Measurements from ENCODE around the gene NOL4L. TPM values are rescaled to one million over a fixed set of nuclear protein-coding genes. Genes with fewer than 3 reads are reported as not detected.

Gene NOL4L
- polyA plus RNA-seq, 5 donors: 31.0 to 41.4 (median 39.2) TPM

DNA sequence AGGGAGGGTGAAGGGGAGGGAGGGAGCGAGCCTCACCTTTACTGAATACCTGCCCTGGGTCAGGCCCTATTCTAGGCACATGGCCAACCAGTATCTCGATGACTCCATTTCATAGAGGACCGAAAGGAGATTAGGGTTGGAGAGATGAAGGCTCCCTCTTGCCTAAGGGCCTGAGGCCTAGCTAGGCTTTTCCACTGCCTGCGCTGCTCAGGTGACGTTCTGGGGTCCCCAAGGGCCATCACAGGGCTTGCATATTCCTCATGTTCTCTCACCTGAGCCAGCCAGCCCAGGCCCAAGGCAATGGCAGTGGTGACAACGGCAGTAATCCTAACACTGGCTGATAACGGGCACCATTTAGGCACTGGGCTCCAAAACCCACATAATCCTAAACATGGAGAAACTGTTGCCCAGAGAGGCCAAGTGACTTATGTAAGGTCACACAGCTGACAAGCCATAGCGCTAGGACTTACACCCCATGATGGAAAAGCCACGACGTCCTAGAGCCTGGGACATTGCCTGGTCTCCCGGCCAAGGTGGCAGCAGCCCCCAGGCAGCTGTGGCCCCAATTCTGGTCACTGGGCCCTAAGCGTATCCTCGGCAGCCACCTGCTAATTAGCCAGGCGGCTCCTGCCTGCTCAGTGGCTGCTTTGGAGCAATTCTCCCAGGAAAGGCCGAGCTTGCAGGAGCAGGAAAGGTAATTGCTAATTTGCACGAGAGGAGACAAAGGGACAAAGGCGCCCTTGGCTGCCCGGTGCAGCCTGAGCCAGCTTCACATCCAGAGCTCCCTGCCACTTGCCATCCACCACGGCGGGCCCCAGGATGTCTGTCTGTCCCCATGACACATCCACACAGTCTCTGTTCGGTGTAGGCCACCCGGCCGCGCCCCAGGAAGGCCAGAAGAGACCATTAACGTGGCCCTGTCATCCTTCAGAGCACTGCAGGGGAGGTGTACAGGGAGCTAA, 21.5 kb downstream of the NOL4L start:
- DNase-seq: no peak

DNA sequence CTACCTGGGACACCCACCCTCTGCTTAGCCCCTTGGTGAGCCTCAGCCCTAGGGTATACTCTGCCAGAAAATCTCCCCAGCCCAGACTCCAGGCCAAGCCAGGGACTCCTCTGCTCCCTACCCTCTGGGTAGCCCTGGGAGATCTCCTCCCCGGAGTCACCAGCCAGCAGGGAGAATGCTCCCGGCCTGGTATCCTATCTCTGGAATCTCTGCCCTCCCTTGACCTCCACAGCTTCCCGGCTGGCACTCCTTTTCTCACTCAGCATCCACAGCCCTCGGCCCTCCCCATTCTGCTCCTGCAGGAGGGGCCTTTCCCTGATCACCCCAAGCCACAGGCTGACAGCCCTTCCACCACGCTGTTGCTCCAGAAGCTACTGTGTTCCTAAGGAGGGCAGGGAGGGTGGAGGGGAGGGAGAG, 22.6 kb downstream of the NOL4L start:
- no peak for DNase-seq

DNA sequence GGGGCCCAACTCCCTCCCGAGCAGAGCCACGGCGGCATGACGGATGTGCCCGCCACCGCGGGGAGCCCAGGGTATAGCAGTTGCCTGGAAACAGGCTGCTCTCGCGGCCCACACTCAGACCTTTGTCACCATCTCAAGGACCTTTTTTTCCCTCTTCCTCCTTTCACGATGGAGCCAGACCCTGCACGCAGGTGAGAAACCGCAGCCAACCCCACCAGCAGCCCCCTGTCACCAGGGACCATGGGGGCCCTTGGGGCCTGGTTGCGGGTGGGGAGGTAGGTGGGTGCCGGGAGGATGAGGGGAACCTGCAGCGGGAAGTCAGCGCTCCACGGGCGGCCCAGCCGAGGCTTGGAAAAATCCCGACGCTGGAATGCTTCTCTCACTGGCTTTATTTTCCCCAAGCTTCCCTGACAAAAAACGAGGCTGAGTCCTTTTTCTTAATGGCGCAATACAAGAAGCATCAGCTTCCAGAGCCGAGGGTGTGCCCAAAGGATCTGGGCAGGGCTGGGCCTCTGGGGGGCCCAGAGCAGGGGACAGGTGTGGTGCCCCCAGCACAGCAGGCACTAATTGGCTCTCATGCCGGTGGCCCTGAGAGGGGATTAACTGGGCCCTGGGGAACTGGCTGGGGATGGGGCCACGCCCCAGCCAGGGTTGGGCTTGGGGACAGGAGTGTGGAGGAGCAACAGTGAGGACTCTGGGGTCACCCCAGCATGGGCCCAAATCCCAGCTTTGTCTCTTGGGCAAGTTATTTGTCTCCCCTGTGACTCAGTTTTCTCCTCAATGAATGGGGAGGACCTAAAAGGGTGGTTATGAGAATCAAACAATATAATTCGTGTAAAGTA, 23.9 kb downstream of the NOL4L start:
- no peak for DNase-seq

DNA sequence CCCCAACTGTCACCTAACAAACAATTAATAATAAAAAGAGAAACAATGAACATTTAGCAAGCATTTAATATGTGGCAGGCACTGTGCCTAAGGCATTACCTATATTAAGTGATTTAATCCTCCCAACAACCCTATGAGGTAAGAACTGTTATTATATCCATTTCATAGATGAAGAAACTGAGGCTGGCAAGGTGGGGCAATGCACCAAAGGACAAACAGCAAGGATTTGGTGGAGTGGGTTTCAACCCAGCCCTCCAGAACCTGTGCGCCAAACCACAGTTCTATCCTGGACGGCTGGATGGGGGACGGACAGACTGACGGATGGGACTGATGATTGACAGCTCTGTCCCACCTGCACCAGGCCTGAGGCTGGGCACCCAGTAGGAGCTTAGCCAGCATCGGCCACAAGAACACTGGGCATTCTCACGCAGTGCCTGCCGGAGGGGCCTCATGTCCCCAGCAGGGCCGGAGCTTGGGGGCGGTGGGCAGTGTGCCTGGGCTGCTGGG, 24.6 kb downstream of the NOL4L start:
- no peak for DNase-seq

DNA sequence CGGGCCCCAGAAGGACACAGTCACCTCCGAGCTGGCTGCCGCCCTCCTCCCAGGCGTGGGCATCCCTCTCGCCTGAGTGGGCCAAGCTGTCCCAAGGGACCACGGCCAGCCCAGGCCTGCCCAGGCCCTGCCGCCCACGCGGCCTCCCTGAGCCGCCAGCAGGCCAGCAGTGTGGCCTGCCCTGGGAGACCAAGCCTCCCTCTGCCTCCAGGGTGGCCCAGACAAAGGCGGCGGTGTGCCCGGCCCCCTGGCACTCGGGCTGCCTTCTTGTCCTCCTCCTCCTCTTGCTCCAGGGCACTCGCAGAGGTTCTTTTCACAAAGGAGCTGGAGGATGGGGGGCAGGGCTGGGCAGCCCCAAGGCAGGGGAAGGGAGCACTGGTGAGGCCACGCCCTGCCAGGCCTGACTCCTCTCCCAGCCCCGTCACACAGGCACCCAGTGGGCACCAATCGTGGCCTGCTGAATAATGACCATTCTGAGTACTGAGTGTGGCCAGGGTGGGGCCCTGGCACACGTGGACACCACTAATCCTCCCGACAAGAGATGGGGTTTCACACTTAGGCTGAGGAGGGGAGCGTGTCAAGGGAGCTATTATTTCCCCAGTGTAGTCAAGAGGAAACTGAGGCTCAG, 25.3 kb downstream of the NOL4L start:
- DNase-seq: no peak

DNA sequence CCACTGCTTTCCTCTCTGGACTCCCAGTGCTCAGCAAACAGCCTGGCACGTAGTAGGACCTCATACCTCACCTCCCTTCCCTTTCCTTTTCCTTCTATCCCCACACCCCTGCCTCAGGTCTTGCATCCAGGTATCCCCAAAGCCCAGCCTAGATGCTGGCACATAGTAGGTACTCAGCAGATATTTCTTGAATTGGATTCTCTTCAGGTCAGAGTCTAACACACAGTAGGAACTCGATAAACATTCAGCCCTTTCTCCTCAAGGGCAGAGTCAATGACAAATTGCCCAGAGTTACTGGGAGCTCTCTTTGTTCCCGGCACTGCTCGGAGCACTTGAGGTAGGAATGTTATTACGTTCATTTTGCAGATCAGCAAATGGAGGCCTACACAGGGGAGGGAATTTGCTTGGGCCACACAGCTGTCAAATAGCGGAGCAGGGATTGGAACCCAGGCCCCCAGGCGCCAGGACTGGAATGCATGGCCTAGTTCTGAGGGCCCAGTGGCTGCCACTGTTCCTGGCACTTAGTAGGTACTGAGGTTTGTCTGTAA, 25.9 kb downstream of the NOL4L start:
- no peak for DNase-seq

DNA sequence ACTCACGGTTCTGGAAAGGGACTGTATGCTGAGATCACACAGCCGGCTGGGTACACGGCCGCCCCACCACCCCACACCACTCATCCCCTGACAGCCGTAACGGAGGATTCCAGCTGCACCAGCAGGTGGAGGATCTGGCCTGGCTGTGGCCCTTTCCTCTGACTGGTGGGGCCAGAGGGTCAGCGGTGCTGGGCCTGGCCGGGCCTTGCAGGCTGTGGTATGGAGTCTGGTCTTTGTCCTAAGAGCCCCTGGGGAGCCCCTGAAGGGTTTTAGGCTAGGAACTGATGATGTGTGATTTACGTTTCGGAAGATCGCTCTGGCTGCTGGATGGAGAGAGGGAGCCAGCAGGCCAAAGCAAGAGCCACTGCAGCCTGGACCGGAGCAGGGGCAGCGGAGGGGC, 26.6 kb downstream of the NOL4L start:
- no peak for DNase-seq

DNA sequence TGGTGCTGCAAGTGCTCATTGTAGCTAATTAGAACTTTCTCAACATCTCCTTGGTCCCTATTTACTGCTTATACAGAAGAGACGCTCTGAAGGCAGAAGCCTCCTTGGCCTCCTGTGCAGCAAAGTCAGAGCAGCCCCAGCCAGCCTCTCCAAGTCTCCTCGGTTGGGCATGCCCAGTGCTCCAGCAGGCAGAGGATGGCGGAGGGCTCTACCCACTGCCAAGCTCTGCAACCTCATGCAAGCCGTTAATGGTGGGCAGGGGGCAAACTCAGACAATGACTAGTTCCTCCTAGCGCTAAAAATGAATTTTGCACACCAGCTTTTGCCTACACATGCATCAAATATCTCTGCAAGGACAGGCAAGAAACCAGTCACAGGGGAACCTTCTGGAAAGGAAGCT, 27.8 kb downstream of the NOL4L start:
- no peak for DNase-seq

DNA sequence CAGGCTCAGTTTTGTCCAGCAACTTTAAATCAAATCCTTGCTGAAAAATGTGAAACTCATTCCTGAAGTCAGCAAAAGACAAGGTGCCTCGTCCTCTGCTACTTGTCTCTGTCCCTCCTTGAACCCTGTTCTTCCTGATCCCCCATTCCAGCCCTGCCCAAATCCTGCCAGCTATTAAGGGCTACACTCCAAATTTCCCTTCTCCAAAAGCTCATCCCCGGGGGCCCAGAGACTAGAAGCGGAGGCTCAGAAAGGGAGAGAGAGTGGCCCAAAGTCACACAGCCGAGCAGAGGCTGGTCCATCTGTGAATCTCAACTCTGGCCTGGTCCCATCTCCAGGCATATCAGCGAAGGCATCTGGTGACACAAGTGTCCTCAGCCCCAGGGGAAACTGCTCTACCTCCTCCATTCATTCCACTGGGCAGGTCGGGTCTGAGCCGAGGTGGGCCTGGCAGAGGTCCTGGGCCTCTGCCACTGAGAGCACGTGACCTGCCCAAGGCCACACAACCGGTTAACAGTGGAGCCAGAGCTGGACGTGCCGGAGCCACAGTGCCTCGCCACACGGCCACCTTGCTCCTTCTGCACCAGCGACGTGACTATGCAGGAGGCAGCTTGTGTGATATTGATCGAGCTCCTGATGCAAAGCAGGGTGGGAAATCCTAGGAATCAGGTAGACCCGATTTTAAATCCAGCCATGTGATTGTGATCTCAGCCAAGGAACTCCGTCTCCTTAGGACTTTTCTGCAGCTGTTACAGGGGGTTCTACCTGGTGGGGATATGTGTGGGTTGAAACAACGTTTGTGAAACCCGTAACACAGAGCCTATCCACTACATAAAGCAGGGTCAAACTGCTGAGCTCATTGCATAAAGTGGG, 28.6 kb downstream of the NOL4L start:
- no peak for DNase-seq

DNA sequence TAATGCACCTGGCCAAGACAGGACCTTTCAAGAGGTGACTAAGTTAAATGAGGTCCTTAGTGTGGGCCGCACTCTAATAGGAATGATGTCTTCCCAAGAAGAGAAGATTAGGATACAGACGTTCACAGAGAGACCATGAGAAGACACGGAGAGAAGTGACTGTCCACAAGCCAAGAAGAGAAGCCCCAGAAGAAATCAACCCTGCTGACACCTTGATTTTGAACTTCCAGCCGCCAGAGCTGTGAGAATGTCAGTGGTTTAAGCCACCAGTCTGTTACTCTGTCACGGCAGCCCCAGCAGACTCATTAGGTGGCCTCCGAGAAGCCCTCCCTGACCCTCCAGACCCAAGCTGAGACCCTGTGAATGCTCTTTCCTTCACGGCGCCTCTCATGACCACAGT, 29.5 kb downstream of the NOL4L start:
- DNase-seq: no peak

DNA sequence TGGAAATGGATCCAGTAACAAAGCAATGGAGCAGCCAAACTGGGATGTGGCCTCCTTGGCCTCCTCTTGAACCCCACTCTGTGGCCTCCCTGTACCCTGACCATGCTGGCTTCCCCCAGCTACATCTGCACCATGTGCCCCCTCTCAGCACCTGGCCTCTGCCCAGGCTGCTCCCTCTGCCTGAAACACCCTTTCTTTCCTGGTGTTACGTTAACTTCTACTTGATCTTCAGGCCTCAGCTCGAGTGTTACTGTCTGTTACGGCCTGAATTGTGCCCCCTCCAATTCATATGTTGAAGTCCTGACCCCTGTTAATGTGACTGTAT, 30.2 kb downstream of the NOL4L start:
- no peak for DNase-seq

DNA sequence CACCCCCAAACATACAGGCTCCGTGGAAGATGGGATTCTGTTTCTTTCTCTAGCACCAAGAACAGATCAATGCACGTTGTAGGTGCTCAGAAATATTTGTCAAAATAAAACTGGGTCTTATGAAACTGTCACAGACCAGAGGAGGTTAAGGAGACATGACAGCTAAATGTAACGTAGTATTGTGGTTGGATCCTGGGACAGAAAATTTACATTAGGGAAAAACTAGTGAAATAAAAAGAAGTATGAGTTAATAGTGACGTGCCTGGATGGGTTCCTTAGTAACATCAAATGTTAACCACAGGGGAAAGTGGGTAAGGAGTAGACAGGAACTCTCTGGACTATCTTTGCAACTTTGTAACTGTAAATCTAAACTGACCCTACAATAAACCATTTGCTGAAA, 31.5 kb downstream of the NOL4L start:
- DNase-seq: no peak

DNA sequence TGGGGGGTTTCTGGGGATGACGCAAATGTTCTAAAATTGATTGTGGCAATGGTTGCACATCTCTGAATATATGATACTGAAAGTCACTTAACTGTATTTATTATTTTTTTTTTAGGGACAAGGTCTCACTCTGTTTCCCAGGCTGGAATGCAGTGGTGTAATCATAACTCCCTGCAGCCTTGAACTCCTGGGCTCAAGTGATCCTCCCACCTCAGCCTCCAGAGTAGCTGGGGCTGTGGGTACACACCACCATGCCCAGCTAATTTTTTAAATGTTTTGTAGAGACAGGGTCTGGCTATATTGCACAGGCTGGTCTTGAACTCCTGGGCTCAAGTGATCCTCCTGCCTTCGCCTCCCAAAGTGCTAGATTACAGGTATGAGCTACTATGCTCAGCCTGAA, 33.4 kb downstream of the NOL4L start:
- no peak for DNase-seq

DNA sequence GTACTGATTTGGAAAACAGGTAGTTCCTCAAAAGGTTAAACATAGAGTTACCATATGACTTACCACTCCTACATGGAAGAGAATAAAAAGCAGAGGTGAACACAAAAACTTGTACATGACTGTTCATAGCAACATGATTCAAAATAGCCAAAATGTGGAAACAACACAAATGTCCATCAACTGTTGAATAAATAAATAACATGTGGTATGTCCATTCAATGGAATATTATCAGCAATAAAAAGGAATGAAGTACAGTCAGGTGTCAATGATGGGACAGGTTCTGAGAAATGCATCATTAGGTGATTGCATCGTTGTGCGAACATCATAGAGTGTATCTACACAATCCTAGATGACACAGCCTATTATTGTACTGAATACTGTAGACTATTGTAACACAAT, 35.3 kb downstream of the NOL4L start:
- DNase-seq: no peak

DNA sequence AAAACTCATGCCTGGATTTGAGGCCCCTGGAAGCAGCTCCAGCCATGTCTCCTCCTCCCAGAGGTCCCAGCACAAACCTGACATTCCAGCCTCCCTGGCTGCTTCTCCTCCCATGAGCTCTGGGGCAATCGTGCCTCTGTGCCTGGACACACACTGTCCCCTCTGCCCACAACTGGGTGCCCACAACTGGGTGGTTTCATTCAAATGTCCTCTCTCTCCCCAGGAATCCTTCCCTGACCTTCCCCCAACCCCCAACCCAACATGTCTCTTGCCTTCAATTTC, 37.4 kb downstream of the NOL4L start:
- no peak for DNase-seq

DNA sequence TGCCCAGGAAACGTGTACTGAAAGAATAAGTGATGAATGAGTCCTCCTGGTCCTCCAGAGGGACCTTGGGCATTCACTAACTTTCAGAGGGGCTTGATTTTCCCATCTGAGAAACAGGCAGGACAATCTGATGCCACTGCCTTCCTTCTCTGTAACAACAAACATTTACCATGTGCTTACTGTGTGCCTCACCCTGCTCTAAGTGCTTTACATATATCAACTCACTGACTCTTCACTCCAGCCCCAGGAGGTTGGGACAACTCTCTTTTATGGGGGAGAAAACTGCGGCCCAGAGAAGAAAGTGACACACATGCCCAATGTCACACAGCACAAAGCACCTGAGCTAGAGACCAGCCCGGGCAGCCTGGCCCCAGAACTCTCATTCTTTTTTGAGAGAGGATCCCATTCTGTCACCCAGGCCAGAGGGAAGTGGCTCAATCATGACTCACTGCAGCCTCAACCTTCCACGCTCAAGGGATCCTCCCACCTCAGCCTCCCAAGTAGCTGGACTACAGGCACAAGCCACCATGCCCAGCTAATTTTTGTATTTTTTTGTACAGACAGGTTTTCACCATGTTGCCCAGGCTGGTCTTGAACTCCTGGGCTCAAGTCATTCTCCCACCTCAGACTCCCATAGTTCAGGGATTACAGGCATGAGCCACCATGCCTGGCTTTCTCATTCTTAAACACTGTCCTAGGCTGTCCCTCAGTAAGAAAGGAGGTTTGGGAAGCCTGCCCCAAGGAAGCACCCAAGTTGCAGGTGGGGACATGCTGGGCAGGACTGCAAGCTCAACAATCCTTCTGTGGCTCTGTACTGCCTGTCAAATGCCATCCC, 38.0 kb downstream of the NOL4L start:
- no peak for DNase-seq

DNA sequence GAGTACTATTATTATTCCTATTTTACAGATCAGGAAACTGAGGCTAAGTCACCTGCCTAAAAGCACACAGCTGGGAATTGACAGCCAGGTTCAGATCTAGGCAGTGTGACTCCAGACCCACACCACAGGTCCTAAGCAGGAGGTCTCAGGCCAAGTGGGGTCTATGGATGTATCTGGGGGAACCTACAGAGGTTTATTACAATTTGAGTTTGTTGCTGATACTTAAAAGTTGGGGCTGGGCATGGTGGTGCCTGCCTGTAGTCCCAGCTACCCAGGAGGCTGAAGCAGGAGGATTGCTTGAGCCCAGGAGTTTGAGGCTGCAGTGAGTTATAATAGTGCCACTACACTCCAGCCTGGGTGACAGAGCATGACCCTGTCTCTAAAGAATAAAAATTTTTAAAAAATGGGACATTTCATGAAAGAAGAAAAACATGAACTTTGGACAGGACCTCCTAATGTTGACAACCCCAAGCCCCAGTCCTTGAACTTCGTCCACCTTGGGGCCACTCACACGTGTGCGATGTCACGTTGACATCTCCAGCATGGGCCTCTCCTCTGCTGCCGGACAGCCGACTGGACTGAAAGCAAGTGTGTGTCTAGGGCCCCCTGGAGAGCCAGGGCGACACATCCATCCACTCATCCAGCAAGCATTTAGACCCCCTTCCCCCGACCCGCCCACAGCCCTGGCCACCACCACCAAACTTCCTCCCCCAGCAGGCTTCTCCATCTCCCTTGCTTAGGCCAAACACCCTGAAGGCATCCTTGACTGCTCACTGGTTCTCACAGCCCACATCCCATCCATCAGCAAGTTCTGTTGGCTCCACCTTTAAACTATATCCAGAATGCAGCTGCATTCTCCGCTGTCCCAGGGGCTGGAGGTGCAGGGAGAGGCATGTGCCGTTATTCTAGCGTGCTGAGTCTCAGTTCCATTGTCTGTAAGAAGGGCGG, 40.0 kb downstream of the NOL4L start:
- no peak for DNase-seq

DNA sequence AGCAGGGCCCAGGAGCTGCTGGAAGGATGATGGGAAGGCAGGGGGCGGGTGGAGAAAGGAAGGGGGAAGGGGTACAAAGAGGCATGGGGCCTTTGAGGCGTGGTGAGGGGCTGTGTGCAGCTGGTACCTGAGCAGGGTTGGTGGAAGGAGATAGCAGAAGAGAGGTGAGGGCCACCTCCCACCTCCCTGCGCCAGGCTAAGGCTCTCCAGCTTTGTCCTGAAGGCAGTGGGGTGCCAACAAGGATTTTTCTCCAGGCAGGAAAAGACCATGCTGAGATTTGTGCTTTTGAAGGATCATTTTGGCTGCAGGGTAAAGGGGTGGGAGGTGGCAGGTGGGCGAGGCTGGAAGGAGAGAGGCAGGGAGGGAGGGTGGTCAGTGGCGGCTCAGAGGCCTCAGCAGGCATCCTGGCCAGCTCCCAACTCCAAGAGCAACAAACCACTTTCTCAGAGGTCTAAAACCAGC, 40.8 kb downstream of the NOL4L start:
- DNase-seq: no peak

Measured in right lung (tissue), 5 donors.